PC-3 (cell line): ENCODE measurements around the gene MYO16.

ENCODE experiments used
- EZH2 ChIP-seq: fragments of 300-600 bp; sonication (generic); IDR thresholded peaks from one replicate; pipeline ENCODE4 v1.6.1; 2017; ENCODE audit warnings: antibody characterized with exemption, mild to moderate bottlenecking, low read length; ENCODE audit not compliant: unreplicated experiment
- EZH2phosphoT487 ChIP-seq: fragments of 300-600 bp; sonication (generic); IDR thresholded peaks from 2 replicates; pipeline ENCODE4 v1.6.1; 2018; ENCODE audit warnings: mild to moderate bottlenecking, antibody characterized with exemption, low read length, borderline replicate concordance
- TF ChIP-seq, protein P1 (sequence below): fragments of 300-600 bp; sonication (generic); conservative IDR thresholded peaks from 2 replicates; pipeline ENCODE4 v1.5.1; 2017; ENCODE audit warnings: antibody characterized with exemption, low read depth, mild to moderate bottlenecking, low read length

GRCh38 chr13:108686027-108686426 is 56.6 kb downstream of the MYO16 start:
- TF ChIP-seq, protein P1, sequence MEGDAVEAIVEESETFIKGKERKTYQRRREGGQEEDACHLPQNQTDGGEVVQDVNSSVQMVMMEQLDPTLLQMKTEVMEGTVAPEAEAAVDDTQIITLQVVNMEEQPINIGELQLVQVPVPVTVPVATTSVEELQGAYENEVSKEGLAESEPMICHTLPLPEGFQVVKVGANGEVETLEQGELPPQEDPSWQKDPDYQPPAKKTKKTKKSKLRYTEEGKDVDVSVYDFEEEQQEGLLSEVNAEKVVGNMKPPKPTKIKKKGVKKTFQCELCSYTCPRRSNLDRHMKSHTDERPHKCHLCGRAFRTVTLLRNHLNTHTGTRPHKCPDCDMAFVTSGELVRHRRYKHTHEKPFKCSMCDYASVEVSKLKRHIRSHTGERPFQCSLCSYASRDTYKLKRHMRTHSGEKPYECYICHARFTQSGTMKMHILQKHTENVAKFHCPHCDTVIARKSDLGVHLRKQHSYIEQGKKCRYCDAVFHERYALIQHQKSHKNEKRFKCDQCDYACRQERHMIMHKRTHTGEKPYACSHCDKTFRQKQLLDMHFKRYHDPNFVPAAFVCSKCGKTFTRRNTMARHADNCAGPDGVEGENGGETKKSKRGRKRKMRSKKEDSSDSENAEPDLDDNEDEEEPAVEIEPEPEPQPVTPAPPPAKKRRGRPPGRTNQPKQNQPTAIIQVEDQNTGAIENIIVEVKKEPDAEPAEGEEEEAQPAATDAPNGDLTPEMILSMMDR, result no peak
- no peak for TF ChIP-seq EZH2
- no peak for TF ChIP-seq EZH2phosphoT487
